Upper lobe of left lung (tissue), 4 donors: ENCODE measurements around the gene TCF23.

Experiments
- EP300 ChIP-seq, 4 donors: sonication (generic); formaldehyde crosslinking; IDR thresholded peaks; one replicate each; pipeline ENCODE4 v1.5.1; 2017; ENCODE audit warnings: antibody characterized with exemption in 4 of 4, control low read depth in 2 of 4
- POLR2A ChIP-seq, 4 donors: fragments of 450-650 bp; IDR thresholded peaks; one replicate each; pipeline ENCODE4 v1.5.1; 2016 to 2017; ENCODE audit warnings: antibody characterized with exemption in 4 of 4, mild to moderate bottlenecking in 2 of 4
- TF ChIP-seq, protein P1 (sequence below), 6 experiments: fragments of 450-650 bp in 4 of 6; fragments of 200-600 bp in 2 of 6; sonication (generic) in 2 of 6; IDR thresholded peaks; one replicate each; pipeline ENCODE4 v1.5.1; 2016 to 2019; ENCODE audit warnings: antibody characterized with exemption in 6 of 6

DNA sequence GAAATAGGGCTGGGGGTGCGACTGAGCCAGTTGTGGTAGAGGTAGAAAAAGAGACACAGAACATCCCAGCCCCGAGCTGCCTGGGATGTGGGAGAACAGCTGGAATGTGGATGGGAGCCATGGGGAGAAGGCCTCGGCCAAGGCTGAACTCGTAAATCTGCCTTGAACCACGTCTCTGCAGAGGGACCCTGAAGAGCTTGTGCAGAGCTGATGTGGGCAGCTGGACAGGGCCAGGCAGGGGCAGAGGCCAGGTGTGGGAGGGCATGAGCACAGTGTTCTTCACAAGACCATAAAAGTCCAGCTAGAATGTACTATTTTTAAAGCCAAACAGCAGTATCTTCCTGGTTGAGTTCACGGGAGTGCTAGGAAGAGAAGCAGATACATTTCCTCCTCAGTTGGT lies 5.7 kb downstream of the TCF23 start:
- TF ChIP-seq, protein P1, sequence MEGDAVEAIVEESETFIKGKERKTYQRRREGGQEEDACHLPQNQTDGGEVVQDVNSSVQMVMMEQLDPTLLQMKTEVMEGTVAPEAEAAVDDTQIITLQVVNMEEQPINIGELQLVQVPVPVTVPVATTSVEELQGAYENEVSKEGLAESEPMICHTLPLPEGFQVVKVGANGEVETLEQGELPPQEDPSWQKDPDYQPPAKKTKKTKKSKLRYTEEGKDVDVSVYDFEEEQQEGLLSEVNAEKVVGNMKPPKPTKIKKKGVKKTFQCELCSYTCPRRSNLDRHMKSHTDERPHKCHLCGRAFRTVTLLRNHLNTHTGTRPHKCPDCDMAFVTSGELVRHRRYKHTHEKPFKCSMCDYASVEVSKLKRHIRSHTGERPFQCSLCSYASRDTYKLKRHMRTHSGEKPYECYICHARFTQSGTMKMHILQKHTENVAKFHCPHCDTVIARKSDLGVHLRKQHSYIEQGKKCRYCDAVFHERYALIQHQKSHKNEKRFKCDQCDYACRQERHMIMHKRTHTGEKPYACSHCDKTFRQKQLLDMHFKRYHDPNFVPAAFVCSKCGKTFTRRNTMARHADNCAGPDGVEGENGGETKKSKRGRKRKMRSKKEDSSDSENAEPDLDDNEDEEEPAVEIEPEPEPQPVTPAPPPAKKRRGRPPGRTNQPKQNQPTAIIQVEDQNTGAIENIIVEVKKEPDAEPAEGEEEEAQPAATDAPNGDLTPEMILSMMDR (IDR thresholded peaks at IDR 0.05) = no peak
- no peak for TF ChIP-seq POLR2A (IDR thresholded peaks at IDR 0.05)
- TF ChIP-seq EP300 (IDR thresholded peaks at IDR 0.05) = no peak
